AG09319 (cell line): ENCODE results near the gene STAB1.

Experiments used
- DNase-seq: peaks from one replicate; pipeline ENCODE4 v3.0.0-alpha.2; 2010; ENCODE audit warnings: low read depth; ENCODE audit errors: extremely low read depth
- TF ChIP-seq, protein P1 (sequence below): IDR thresholded peaks from 2 replicates; pipeline ENCODE4 v1.5.1; 2011; ENCODE audit warnings: low read depth, mild to moderate bottlenecking, inconsistent platforms, low read length, moderate library complexity

The STAB1 gene

GRCh38 chr3:52537165-52537620 is 42.1 kb downstream of the STAB1 start:
- TF ChIP-seq, protein P1, sequence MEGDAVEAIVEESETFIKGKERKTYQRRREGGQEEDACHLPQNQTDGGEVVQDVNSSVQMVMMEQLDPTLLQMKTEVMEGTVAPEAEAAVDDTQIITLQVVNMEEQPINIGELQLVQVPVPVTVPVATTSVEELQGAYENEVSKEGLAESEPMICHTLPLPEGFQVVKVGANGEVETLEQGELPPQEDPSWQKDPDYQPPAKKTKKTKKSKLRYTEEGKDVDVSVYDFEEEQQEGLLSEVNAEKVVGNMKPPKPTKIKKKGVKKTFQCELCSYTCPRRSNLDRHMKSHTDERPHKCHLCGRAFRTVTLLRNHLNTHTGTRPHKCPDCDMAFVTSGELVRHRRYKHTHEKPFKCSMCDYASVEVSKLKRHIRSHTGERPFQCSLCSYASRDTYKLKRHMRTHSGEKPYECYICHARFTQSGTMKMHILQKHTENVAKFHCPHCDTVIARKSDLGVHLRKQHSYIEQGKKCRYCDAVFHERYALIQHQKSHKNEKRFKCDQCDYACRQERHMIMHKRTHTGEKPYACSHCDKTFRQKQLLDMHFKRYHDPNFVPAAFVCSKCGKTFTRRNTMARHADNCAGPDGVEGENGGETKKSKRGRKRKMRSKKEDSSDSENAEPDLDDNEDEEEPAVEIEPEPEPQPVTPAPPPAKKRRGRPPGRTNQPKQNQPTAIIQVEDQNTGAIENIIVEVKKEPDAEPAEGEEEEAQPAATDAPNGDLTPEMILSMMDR = no peak
- no peak for DNase-seq

DNA sequence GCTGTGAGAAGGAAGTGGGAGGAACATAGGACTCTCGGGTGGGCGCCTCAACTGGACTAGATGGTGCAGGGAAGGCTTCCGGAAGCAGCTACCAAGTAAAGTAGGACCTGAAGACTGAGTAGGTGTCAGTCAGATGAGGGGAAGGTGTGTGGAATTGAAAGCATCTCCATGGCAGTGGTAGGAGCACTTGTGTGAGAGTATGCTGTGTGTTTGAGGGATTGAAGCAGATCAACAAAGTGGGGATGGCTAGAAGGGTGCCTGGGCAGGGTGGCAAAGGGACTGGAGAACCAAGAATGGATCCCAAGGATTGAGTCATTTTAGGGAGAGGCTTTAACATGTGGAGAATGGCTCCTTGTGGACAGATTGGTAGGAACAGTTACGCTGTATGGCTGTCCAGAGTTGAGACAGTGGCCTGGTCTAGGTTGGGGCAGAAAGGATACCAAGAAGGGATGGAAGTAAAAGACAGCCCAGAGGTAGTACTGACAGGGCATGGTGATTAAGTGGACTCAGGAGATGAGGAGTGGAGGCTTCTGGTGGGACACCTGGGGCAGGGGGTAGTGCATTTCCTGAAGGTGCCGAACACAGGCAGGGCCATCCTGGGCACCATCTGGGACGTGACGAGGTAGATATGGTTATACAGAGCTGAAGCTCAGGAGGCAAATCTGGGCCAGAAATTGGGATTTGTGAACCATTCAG is 42.7 kb downstream of the STAB1 start:
- no peak for DNase-seq
- TF ChIP-seq, protein P1 = no peak

GRCh38 chr3:52539010-52539653 is 44.0 kb downstream of the STAB1 start:
- TF ChIP-seq, protein P1 = no peak
- no peak for DNase-seq

DNA sequence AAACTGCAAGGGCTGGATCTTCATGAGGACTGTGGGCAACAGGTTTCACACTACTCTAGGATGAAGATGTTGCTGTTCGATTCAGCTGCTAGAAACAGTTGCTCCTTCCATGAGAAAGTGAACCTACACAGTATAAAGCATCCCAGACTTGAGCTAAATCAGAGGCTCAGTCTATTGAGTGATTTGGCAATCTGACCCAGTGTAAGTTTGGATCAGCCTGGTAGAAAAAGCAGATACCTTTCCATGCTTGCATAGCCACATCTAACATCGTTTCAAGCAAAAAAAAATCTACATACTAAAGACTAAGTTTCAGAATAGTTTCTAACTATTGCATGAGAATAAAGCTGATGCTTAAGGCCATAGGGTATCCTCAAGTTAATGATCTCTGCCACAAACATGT is 45.9 kb downstream of the STAB1 start:
- TF ChIP-seq, protein P1 = no peak
- DNase-seq = no peak

- TF ChIP-seq, protein P1 = no peak
- no peak for DNase-seq
Observed at GRCh38 chr3:52544937-52545336, 49.8 kb downstream of the STAB1 start.

- no peak for DNase-seq
- TF ChIP-seq, protein P1 = no peak
Observed at GRCh38 chr3:52546111-52546901, 51.2 kb downstream of the STAB1 start.

DNA sequence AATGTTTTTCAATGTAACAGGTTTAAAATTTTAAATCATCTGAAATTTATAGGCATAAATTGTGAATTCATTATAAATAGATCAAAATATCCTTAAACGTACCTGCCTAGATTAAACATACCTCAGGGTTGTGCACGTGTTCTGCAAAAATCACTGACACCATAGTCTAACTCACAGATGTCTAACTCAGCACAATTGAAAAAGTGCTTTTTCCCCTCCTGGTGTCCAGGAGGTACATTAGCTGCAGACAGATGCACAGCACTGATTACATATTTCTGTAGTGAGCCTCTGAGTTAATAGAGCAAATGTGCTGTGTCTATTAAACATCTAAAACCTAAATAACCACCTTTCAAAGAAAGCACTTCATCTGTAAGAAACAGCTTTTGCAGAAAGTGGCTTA is 52.0 kb downstream of the STAB1 start:
- TF ChIP-seq, protein P1 = no peak
- DNase-seq = no peak
